LNCAP (cell line): ENCODE results near the gene ACBD4.

Experiments used
- CTCF ChIP-seq: fragments of 450-650 bp; IDR thresholded peaks from 2 replicates; pipeline ENCODE4 v1.5.1; 2017; ENCODE audit warnings: mild to moderate bottlenecking

The ACBD4 gene

GRCh38 chr17:45117848-45118646, 17.4 kb upstream of the ACBD4 start:
- TF ChIP-seq CTCF, result no peak

GRCh38 chr17:45118691-45119090, 16.8 kb upstream of the ACBD4 start:
- no peak for TF ChIP-seq CTCF

GRCh38 chr17:45119964-45120363, 15.5 kb upstream of the ACBD4 start:
- TF ChIP-seq CTCF, result no peak

- no peak for TF ChIP-seq CTCF
These were observed 14.9 kb upstream of the ACBD4 start for GRCh38 chr17:45120558-45120957.

- no peak for TF ChIP-seq CTCF
These were observed 14.4 kb upstream of the ACBD4 start for GRCh38 chr17:45121055-45121454.

GRCh38 chr17:45123076-45123770, 12.3 kb upstream of the ACBD4 start:
- no peak for TF ChIP-seq CTCF

- TF ChIP-seq CTCF, result no peak
These were observed 11.3 kb upstream of the ACBD4 start for GRCh38 chr17:45123930-45124796.
